ENCODE measurements around the gene ALOXE3. TPM values are rescaled to one million over a fixed set of nuclear protein-coding genes. Genes with fewer than 3 reads are reported as not detected.

Gene ALOXE3
- total RNA-seq, 4 donors from 2014 or later, result not detected

DNA sequence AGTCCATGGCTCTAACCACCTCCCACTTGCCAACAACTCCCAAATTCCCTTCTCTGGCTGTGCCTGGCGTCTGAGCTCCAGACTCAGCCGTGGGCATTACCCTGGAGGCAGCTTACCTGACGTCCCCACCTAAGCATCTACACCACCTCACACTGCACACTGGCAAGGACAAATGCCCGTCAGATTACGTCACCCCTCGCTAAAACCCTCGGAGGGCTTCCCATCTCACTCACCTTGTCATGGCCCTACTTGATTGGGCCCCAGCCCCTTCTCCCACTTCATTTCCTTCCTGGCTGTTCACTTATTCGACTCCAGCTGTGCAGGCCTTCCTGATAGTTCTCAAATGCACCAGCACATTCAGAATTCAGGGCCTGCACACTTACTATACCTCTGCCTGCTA lies 13.4 kb downstream of the ALOXE3 start:
- peaks cover 0 to 4% of the 10 kb centered on the region in 2 donors for H3K4me1 ChIP-seq
- ATAC-seq (no peak), DNase-seq (no peak)
- H3K4me3 ChIP-seq, result no peak overlapping the region
- H3K36me3 ChIP-seq, result no peaks in the 10 kb centered on the region
- intact Hi-C loops (cut with DNase I; ENCODE audit: low total_unique reads) (no loop called here), in situ Hi-C loops (cut with MboI; ENCODE audit: low sequenced_read_pairs in 4 of 4) (no loop called here)
- no peaks in the 10 kb centered on the region for H3K9me3 ChIP-seq
- no peak for TF ChIP-seq POLR2A (IDR thresholded peaks at IDR 0.05)
- TF ChIP-seq, protein P1, sequence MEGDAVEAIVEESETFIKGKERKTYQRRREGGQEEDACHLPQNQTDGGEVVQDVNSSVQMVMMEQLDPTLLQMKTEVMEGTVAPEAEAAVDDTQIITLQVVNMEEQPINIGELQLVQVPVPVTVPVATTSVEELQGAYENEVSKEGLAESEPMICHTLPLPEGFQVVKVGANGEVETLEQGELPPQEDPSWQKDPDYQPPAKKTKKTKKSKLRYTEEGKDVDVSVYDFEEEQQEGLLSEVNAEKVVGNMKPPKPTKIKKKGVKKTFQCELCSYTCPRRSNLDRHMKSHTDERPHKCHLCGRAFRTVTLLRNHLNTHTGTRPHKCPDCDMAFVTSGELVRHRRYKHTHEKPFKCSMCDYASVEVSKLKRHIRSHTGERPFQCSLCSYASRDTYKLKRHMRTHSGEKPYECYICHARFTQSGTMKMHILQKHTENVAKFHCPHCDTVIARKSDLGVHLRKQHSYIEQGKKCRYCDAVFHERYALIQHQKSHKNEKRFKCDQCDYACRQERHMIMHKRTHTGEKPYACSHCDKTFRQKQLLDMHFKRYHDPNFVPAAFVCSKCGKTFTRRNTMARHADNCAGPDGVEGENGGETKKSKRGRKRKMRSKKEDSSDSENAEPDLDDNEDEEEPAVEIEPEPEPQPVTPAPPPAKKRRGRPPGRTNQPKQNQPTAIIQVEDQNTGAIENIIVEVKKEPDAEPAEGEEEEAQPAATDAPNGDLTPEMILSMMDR (IDR thresholded peaks at IDR 0.05 in 4 of 5, conservative IDR thresholded peaks at IDR 0.05 in 1 of 5), result no peak
- H3K27ac ChIP-seq, result no peak overlapping the region
- H3K27me3 ChIP-seq, result peaks cover 3 to 10% (median 6%) of the 10 kb centered on the region in 3 donors

DNA sequence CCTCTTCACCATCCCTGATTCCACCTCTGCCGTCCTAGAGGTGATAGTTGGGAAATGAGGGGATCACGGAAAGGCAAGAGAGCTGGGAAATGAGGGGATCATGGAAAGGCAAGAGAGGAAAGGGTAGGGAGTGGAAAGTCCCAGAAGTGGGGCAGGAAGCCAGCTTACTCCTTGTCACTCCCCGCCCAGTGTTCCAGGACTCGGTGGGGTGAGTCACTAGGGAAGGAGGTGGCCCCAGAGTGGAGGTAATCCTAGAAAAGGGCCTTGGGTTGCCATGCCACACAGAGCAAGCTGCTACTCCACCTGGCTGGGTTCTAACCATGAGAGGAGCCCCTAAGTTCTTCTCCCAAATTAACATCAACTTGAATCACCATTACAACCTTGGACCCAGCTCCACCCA lies 14.8 kb downstream of the ALOXE3 start:
- no peak for TF ChIP-seq POLR2A (IDR thresholded peaks at IDR 0.05)
- TF ChIP-seq, protein P1 (IDR thresholded peaks at IDR 0.05 in 4 of 5, conservative IDR thresholded peaks at IDR 0.05 in 1 of 5), result no peak
- in situ Hi-C loops (cut with MboI; ENCODE audit: low sequenced_read_pairs in 4 of 4) (no loop called here), intact Hi-C loops (cut with DNase I; ENCODE audit: low total_unique reads) (no loop called here)
- Histone ChIP-seq H3K4me1 (no peaks in the 10 kb centered on the region), H3K36me3 (no peaks in the 10 kb centered on the region), H3K27ac (no peak overlapping the region), H3K4me3 (no peak overlapping the region), H3K9me3 (no peaks in the 10 kb centered on the region), H3K27me3 (no peaks in the 10 kb centered on the region)
- ATAC-seq (no peak), DNase-seq (no peak)

DNA sequence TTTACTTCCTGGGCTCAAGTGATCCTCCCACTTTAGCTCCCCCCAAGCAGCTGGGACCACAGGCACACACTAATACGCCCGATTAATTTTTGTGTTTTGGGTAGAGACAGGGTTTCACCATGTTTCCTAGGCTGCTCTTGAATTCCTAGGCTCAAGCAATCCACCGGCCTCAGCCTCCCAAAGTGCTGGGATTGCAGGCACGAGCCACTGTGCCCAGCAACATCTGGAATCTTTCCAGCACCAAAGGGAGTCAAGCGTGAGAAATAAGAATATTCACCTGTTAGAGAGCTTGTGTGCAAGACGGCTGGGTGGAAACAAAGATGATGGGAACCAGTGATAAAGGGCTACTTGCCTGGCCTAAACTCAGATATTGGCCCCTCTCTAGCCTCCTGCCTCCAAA lies 16.6 kb downstream of the ALOXE3 start:
- TF ChIP-seq, protein P1 (IDR thresholded peaks at IDR 0.05 in 4 of 5, conservative IDR thresholded peaks at IDR 0.05 in 1 of 5), result no peak
- TF ChIP-seq POLR2A (IDR thresholded peaks at IDR 0.05), result no peak

DNA sequence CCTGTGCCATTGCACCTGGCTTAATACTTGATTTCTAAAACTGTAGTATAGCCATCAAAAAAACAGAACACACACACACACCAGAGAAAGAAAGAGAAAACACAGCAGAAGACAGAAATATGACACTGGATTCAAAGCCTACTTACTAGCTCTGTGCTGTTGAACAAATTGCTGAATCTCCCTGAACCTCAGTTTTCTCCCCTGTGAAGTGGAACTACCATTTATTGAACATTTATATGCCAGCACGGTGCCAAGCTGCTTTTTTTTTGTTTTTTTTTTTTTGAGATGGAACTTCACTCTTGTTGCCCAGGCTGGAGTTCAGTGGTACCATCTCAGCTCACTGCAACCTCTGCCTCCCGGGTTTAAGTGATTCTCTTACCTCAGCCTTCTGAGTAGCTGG lies 17.6 kb downstream of the ALOXE3 start:
- TF ChIP-seq POLR2A (IDR thresholded peaks at IDR 0.05), result no peak
- TF ChIP-seq, protein P1 (IDR thresholded peaks at IDR 0.05 in 4 of 5, conservative IDR thresholded peaks at IDR 0.05 in 1 of 5), result no peak
- no peak overlapping the region for H3K27ac ChIP-seq
- in situ Hi-C loops (cut with MboI; ENCODE audit: low sequenced_read_pairs in 4 of 4) (no loop called here), intact Hi-C loops (cut with DNase I; ENCODE audit: low total_unique reads) (no loop called here)
- no peaks in the 10 kb centered on the region for H3K9me3 ChIP-seq
- H3K36me3 ChIP-seq, result no peaks in the 10 kb centered on the region
- DNase-seq (no peak), ATAC-seq (no peak)
- peaks cover 6 to 14% (median 9%) of the 10 kb centered on the region in 3 donors for H3K27me3 ChIP-seq
- H3K4me1 ChIP-seq, result no peaks in the 10 kb centered on the region
- no peak overlapping the region for H3K4me3 ChIP-seq

More for the DNA sequence above, 16.6 kb downstream of the ALOXE3 start:
- Histone ChIP-seq H3K27me3 (peaks cover 0 to 5% (median under 1%) of the 10 kb centered on the region in 3 donors), H3K9me3 (no peaks in the 10 kb centered on the region), H3K36me3 (no peaks in the 10 kb centered on the region), H3K4me1 (no peaks in the 10 kb centered on the region), H3K27ac (no peak overlapping the region), H3K4me3 (no peak overlapping the region)
- ATAC-seq (no peak), DNase-seq (no peak)
- intact Hi-C loops (cut with DNase I; ENCODE audit: low total_unique reads), result no loop called here
- in situ Hi-C loops (cut with MboI; ENCODE audit: low sequenced_read_pairs in 4 of 4), result no loop called here

DNA sequence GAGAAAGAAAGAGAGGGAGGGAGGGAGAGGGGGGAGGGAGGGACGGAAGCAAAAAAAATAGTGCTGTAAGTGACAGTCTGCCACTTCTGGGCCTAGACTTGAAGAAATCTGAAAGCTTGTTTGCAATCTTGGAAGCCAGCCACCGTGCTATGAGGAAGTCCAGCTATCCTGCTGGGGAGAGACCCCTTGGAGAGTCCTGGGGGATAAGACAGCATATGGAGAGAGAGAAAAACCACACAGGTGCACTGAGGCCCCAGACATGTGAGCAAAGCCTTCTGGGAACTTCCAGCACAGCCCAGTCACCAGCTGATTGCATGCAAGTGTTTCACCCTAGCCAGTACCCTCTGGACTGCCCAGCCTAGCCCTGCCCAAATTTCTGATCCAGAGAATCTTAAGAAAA lies 18.2 kb downstream of the ALOXE3 start:
- Histone ChIP-seq H3K36me3 (no peaks in the 10 kb centered on the region), H3K4me1 (no peaks in the 10 kb centered on the region), H3K9me3 (no peaks in the 10 kb centered on the region), H3K4me3 (no peak overlapping the region), H3K27me3 (peaks cover 12 to 15% (median 14%) of the 10 kb centered on the region in 3 donors), H3K27ac (no peak overlapping the region)
- ATAC-seq (no peak), DNase-seq (no peak)
- intact Hi-C loops (cut with DNase I; ENCODE audit: low total_unique reads), result no loop called here
- in situ Hi-C loops (cut with MboI; ENCODE audit: low sequenced_read_pairs in 4 of 4), result no loop called here
- TF ChIP-seq, protein P1 (IDR thresholded peaks at IDR 0.05 in 4 of 5, conservative IDR thresholded peaks at IDR 0.05 in 1 of 5), result no peak
- TF ChIP-seq POLR2A (IDR thresholded peaks at IDR 0.05), result no peak
